ENCODE results near the gene TAOK2. TPM values are rescaled to one million over a fixed set of nuclear protein-coding genes. Genes with fewer than 3 reads are reported as not detected.
A peak's percentile ranks its signal among the peaks of the same experiment; 100 is the strongest.

TAOK2 gene
- total and polyA plus RNA-seq, 2 of the 13 experiments (the other 11 are each of a cell fraction or from before 2014, with no cell fraction given), result 17.4 to 43.2 TPM

- TF ChIP-seq, protein P1, sequence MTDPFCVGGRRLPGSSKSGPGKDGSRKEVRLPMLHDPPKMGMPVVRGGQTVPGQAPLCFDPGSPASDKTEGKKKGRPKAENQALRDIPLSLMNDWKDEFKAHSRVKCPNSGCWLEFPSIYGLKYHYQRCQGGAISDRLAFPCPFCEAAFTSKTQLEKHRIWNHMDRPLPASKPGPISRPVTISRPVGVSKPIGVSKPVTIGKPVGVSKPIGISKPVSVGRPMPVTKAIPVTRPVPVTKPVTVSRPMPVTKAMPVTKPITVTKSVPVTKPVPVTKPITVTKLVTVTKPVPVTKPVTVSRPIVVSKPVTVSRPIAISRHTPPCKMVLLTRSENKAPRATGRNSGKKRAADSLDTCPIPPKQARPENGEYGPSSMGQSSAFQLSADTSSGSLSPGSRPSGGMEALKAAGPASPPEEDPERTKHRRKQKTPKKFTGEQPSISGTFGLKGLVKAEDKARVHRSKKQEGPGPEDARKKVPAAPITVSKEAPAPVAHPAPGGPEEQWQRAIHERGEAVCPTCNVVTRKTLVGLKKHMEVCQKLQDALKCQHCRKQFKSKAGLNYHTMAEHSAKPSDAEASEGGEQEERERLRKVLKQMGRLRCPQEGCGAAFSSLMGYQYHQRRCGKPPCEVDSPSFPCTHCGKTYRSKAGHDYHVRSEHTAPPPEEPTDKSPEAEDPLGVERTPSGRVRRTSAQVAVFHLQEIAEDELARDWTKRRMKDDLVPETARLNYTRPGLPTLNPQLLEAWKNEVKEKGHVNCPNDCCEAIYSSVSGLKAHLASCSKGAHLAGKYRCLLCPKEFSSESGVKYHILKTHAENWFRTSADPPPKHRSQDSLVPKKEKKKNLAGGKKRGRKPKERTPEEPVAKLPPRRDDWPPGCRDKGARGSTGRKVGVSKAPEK (CRISPR knock-in tag; IDR thresholded peaks at IDR 0.05; ENCODE audit: borderline replicate concordance), result 0 out of 2 replicates have a peak, but pooled peaks have one; percentile 34
- TF ChIP-seq MED8 (CRISPR knock-in tag; IDR thresholded peaks at IDR 0.05; ENCODE audit: insufficient replicate concordance) (no peak), ZNF367 (CRISPR knock-in tag; IDR thresholded peaks at IDR 0.05; ENCODE audit: borderline replicate concordance) (no peak), RNF2 (conservative IDR thresholded peaks at IDR 0.05; ENCODE audit: low read depth) (no peak), TAF1 (CRISPR knock-in tag; IDR thresholded peaks at IDR 0.05) (no peak), TRAFD1 (CRISPR knock-in tag; IDR thresholded peaks at IDR 0.05; ENCODE audit: borderline replicate concordance) (no peak), MIER2 (CRISPR knock-in tag; IDR thresholded peaks at IDR 0.05) (no peak), RCOR2 (CRISPR knock-in tag; IDR thresholded peaks at IDR 0.05) (no peak), ZNF639 (CRISPR knock-in tag; conservative IDR thresholded peaks at IDR 0.05) (no peak), ZNF143 (CRISPR knock-in tag; IDR thresholded peaks at IDR 0.05) (no peak), FOXP1 (IDR thresholded peaks at IDR 0.05) (no peak), FOXP1 (CRISPR knock-in tag; IDR thresholded peaks at IDR 0.05) (0 out of 2 replicates have a peak, but pooled peaks have one; percentile 19)
- TF ChIP-seq, protein P2, sequence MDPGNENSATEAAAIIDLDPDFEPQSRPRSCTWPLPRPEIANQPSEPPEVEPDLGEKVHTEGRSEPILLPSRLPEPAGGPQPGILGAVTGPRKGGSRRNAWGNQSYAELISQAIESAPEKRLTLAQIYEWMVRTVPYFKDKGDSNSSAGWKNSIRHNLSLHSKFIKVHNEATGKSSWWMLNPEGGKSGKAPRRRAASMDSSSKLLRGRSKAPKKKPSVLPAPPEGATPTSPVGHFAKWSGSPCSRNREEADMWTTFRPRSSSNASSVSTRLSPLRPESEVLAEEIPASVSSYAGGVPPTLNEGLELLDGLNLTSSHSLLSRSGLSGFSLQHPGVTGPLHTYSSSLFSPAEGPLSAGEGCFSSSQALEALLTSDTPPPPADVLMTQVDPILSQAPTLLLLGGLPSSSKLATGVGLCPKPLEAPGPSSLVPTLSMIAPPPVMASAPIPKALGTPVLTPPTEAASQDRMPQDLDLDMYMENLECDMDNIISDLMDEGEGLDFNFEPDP (CRISPR knock-in tag; conservative IDR thresholded peaks at IDR 0.05), result no peak
- TF ChIP-seq, protein P3, sequence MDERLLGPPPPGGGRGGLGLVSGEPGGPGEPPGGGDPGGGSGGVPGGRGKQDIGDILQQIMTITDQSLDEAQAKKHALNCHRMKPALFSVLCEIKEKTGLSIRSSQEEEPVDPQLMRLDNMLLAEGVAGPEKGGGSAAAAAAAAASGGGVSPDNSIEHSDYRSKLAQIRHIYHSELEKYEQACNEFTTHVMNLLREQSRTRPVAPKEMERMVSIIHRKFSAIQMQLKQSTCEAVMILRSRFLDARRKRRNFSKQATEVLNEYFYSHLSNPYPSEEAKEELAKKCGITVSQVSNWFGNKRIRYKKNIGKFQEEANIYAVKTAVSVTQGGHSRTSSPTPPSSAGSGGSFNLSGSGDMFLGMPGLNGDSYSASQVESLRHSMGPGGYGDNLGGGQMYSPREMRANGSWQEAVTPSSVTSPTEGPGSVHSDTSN (CRISPR knock-in tag; IDR thresholded peaks at IDR 0.05), result no peak; the same call in 1 of the 2 replicates
Measured at GRCh38 chr16:30016555-30017276, 43.0 kb downstream of the TAOK2 start (continued).

Data from HepG2 (cell line).